Measurements from ENCODE around the gene MAN2C1. TPM values are rescaled to one million over a fixed set of nuclear protein-coding genes. Genes with fewer than 3 reads are reported as not detected.
"Not testable (repeated sequence)": the region's sequence is repeated elsewhere in the genome, so short reads cannot be mapped to it uniquely, and the experiment has no call there.

The MAN2C1 gene
- polyA plus RNA-seq (ENCODE audit: insufficient read length in 4 of 4): 100 to 1,000 TPM in 3 of 4 donors, 10 to 100 TPM in 1; 89.4 to 163 (median 135) TPM

GRCh38 chr15:75367913-75368688 lies at the start of gene MAN2C1:
TSS of gene MAN2C1 (minus strand) at chr15:75368607. CDS start at chr15:75368583, 24 bp downstream.
- peak; percentile 88 to 90 (median 88) for DNase-seq (ENCODE audit: low read depth in 4 of 4, low spot score in 3 of 4)

GRCh38 chr15:75416584-75416983 lies 48.2 kb upstream of the MAN2C1 start:
- DNase-seq (ENCODE audit: low read depth in 4 of 4, low spot score in 3 of 4): no peak

- no peak for DNase-seq (ENCODE audit: low read depth in 4 of 4, low spot score in 3 of 4)
These were observed 41.8 kb upstream of the MAN2C1 start for GRCh38 chr15:75410196-75410595.

- DNase-seq (ENCODE audit: low read depth in 4 of 4, low spot score in 3 of 4): no peak
These were observed 38.7 kb upstream of the MAN2C1 start for GRCh38 chr15:75407083-75407482.

GRCh38 chr15:75403892-75404291 lies 35.5 kb upstream of the MAN2C1 start:
- DNase-seq (ENCODE audit: low read depth in 4 of 4, low spot score in 3 of 4): no peak

GRCh38 chr15:75397494-75397893 lies 29.1 kb upstream of the MAN2C1 start:
- no peak for DNase-seq (ENCODE audit: low read depth in 4 of 4, low spot score in 3 of 4)

- no peak for DNase-seq (ENCODE audit: low read depth in 4 of 4, low spot score in 3 of 4)
These were observed 21.5 kb upstream of the MAN2C1 start for GRCh38 chr15:75389791-75390382.

GRCh38 chr15:75383986-75384385 lies 15.6 kb upstream of the MAN2C1 start:
- DNase-seq (ENCODE audit: low read depth in 4 of 4, low spot score in 3 of 4): not testable (repeated sequence)

- DNase-seq (ENCODE audit: low read depth in 4 of 4, low spot score in 3 of 4): no peak
These were observed 12.4 kb upstream of the MAN2C1 start for GRCh38 chr15:75380773-75381172.

GRCh38 chr15:75371901-75372688 lies 3.7 kb upstream of the MAN2C1 start:
- no peak for DNase-seq (ENCODE audit: low read depth in 4 of 4, low spot score in 3 of 4)

GRCh38 chr15:75371486-75371885 lies 3.1 kb upstream of the MAN2C1 start:
- DNase-seq (ENCODE audit: low read depth in 4 of 4, low spot score in 3 of 4): no peak

GRCh38 chr15:75369897-75370581 lies 1.6 kb upstream of the MAN2C1 start:
- DNase-seq (ENCODE audit: low read depth in 4 of 4, low spot score in 3 of 4): no peak

GRCh38 chr15:75368689-75369239 lies 357 bp upstream of the MAN2C1 start:
- no peak for DNase-seq (ENCODE audit: low read depth in 4 of 4, low spot score in 3 of 4)

- no peak for DNase-seq (ENCODE audit: low read depth in 4 of 4, low spot score in 3 of 4)
These were observed 948 bp downstream of the MAN2C1 start for GRCh38 chr15:75367406-75367912.

- DNase-seq (ENCODE audit: low read depth in 4 of 4, low spot score in 3 of 4): no peak
These were observed 1.4 kb downstream of the MAN2C1 start for GRCh38 chr15:75367006-75367405.

GRCh38 chr15:75366163-75366562 lies 2.2 kb downstream of the MAN2C1 start:
- DNase-seq (ENCODE audit: low read depth in 4 of 4, low spot score in 3 of 4): no peak

- no peak for DNase-seq (ENCODE audit: low read depth in 4 of 4, low spot score in 3 of 4)
These were observed 3.5 kb downstream of the MAN2C1 start for GRCh38 chr15:75364881-75365280.

GRCh38 chr15:75363786-75364185 lies 4.6 kb downstream of the MAN2C1 start:
- DNase-seq (ENCODE audit: low read depth in 4 of 4, low spot score in 3 of 4): no peak

GRCh38 chr15:75362642-75363249 lies 5.7 kb downstream of the MAN2C1 start:
- DNase-seq (ENCODE audit: low read depth in 4 of 4, low spot score in 3 of 4): no peak

Measured in right renal pelvis (tissue), 4 donors.